Mesothelial cell of epicardium (in vitro differentiated cells): ENCODE measurements around the gene TMEM242. TPM values are rescaled to one million over a fixed set of nuclear protein-coding genes. Genes with fewer than 3 reads are reported as not detected.

ENCODE experiments used
- DNase-seq, 2 experiments: peaks; one replicate each; pipeline ENCODE4 v3.0.0; 2021; ENCODE audit warnings: low spot score in 2 of 2; ENCODE audit not compliant: unreplicated experiment in 2 of 2
- H3K27ac Mint-ChIP-seq: 2 replicates; pipeline ENCODE4 v1.8.0; 2021; ENCODE audit warnings: mixed read lengths
- H3K27me3 Mint-ChIP-seq: 2 replicates; pipeline ENCODE4 v1.8.0; 2021; ENCODE audit warnings: low read depth, mixed read lengths
- H3K36me3 Mint-ChIP-seq: 2 replicates; pipeline ENCODE4 v1.8.0; 2021; ENCODE audit warnings: mixed read lengths
- H3K4me1 Mint-ChIP-seq: 2 replicates; pipeline ENCODE4 v1.8.0; 2021; ENCODE audit warnings: mixed read lengths
- H3K4me3 Mint-ChIP-seq: 2 replicates; pipeline ENCODE4 v1.8.0; 2021; ENCODE audit warnings: mild to moderate bottlenecking, moderate library complexity, mixed read lengths
- H3K9me3 Mint-ChIP-seq: 2 replicates; pipeline ENCODE4 v1.8.0; 2021; ENCODE audit warnings: mixed read lengths
- total RNA-seq: library from RNA; stranded (reverse); gene quantifications from 3 replicates; pipeline ENCODE4 v1.2.1, GENCODE V29; 2021
- TF ChIP-seq, protein P1 (sequence below): fragments of 200-600 bp; sonication (generic); IDR thresholded peaks from one replicate; pipeline ENCODE4 v1.5.0; 2021; ENCODE audit warnings: antibody characterized with exemption; ENCODE audit not compliant: unreplicated experiment

The TMEM242 gene
- total RNA-seq, 1 donor from 2014 or later = 13.3 TPM

DNA sequence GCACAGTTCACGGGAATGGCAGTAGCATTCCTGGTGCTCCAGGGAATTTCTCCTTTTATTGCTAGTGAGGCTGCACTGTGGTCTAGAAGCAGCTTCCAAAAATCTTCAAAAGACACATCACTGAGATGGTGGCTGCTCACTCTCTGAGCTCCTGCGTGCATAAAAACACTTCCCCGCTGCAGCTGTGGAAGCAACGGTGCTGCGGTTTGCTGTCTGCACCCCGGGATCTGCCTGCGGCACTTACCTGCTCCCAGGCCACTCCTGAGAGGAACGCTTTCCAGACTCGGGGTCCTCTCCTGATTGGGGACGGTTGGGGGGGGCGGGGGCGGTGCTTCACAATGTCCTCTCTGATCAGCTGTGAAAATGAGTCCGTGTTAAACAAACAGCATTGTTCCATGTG, 77.9 kb downstream of the TMEM242 start:
- peaks cover 13% of the 10 kb centered on the region for H3K4me1 Mint-ChIP-seq
- peaks cover 8% of the 10 kb centered on the region for H3K9me3 Mint-ChIP-seq
- no peak overlapping the region for H3K27ac Mint-ChIP-seq

DNA sequence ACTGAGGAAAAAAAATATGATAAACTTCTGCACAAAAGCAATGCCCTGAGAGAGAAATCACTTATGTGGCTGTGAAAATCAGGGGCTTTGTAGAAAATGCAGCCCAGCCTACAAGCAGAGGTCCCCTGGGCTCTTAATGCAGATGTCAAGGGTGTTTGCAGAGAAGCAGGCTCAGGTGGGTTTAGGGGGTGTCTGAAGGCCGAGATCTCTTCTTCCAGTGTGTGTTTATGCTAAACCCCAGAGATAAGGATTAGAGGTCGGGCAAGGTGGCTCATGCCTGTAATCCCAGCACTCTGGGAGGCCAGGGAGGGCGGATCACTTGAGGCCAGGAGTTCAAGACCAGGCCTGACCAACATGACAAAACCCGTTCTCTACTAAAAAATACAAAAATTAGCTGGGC, 78.5 kb downstream of the TMEM242 start:
- Mint-ChIP-seq H3K27me3 (peaks cover 5% of the 10 kb centered on the region), H3K36me3 (peaks cover 2% of the 10 kb centered on the region), H3K4me3 (no peak overlapping the region), H3K9me3 (peaks cover 8% of the 10 kb centered on the region), H3K4me1 (peaks cover 18% of the 10 kb centered on the region), H3K27ac (no peak overlapping the region)
- TF ChIP-seq, protein P1, sequence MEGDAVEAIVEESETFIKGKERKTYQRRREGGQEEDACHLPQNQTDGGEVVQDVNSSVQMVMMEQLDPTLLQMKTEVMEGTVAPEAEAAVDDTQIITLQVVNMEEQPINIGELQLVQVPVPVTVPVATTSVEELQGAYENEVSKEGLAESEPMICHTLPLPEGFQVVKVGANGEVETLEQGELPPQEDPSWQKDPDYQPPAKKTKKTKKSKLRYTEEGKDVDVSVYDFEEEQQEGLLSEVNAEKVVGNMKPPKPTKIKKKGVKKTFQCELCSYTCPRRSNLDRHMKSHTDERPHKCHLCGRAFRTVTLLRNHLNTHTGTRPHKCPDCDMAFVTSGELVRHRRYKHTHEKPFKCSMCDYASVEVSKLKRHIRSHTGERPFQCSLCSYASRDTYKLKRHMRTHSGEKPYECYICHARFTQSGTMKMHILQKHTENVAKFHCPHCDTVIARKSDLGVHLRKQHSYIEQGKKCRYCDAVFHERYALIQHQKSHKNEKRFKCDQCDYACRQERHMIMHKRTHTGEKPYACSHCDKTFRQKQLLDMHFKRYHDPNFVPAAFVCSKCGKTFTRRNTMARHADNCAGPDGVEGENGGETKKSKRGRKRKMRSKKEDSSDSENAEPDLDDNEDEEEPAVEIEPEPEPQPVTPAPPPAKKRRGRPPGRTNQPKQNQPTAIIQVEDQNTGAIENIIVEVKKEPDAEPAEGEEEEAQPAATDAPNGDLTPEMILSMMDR = no peak
- DNase-seq = no peak

More for the DNA sequence above, 77.9 kb downstream of the TMEM242 start:
- TF ChIP-seq, protein P1 = no peak
- H3K27me3 Mint-ChIP-seq = peaks cover 4% of the 10 kb centered on the region
- H3K36me3 Mint-ChIP-seq = peaks cover 2% of the 10 kb centered on the region
- DNase-seq = no peak
- H3K4me3 Mint-ChIP-seq = no peak overlapping the region

DNA sequence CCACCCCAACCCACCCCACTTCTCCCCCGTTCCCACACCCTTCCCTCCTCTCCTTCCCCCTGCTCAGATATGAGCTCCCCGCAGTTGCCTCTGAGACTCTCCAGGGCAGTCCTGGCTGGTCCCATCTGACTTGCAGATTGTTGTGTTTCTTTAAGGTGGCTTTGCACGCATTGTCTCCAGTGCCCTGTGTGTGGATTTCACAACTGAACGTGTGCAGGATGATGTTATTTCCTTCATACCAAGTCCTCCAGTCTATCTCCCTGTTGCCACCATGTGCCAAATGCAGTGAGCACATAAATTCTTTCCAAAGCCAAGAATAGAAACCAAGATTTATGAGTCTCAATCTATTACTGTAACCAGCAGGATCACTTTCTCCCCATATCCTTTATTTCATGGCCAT, 79.1 kb downstream of the TMEM242 start:
- H3K27ac Mint-ChIP-seq = no peak overlapping the region
- no peak overlapping the region for H3K4me3 Mint-ChIP-seq
- TF ChIP-seq, protein P1 = no peak
- peaks cover 8% of the 10 kb centered on the region for H3K9me3 Mint-ChIP-seq
- peaks cover 2% of the 10 kb centered on the region for H3K36me3 Mint-ChIP-seq
- no peak for DNase-seq
- H3K4me1 Mint-ChIP-seq = peaks cover 24% of the 10 kb centered on the region
- H3K27me3 Mint-ChIP-seq = peaks cover 11% of the 10 kb centered on the region

DNA sequence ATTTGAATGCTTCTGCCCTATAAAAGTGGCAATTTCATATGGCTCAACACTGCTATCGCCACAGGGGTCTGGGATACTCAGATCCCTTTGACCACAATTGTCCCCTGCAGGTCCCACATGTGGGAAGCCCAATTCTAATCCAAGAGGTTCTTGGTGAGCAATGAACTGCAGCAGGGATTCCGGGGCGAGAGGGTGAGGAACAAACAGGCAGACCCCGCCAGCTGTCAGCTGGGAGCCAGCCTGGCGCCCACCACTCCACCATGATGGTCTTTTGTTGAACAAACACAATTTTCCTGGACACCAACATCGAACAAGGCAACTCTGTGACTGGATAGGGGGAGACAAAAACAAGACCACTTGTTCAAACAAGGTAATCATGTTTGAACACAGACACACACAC, 80.5 kb downstream of the TMEM242 start:
- no peak overlapping the region for H3K4me3 Mint-ChIP-seq
- H3K27ac Mint-ChIP-seq = no peak overlapping the region
- TF ChIP-seq, protein P1 = no peak
- H3K4me1 Mint-ChIP-seq = peaks cover 25% of the 10 kb centered on the region
- no peaks in the 10 kb centered on the region for H3K36me3 Mint-ChIP-seq
- no peaks in the 10 kb centered on the region for H3K9me3 Mint-ChIP-seq
- peaks cover 22% of the 10 kb centered on the region for H3K27me3 Mint-ChIP-seq
- no peak for DNase-seq

DNA sequence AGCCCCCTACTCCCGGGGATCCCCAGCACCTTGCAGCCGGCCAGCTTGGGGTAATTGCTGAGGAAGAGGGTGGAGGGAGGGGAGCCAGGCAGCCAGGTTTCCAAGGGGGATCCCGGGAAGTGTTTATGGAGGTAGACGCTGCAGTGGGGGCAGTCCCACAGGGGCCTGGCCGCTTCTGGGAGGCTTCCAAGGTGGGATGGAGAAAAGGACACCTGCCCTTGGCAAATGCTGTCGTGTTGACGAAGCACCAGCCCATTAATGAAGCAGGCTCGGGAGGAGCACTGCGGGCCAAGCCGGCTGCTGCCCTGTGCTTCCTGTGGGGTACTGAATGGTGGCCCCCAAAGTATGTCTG, 82.4 kb downstream of the TMEM242 start:
- peaks cover 32% of the 10 kb centered on the region for H3K27me3 Mint-ChIP-seq
- peaks cover 31% of the 10 kb centered on the region for H3K4me1 Mint-ChIP-seq
- no peak for DNase-seq
- no peak overlapping the region for H3K4me3 Mint-ChIP-seq
- TF ChIP-seq, protein P1 = no peak
- no peaks in the 10 kb centered on the region for H3K36me3 Mint-ChIP-seq
- H3K27ac Mint-ChIP-seq = no peak overlapping the region
- H3K9me3 Mint-ChIP-seq = no peaks in the 10 kb centered on the region
